ENCODE measurements around the gene CHD2. TPM values are rescaled to one million over a fixed set of nuclear protein-coding genes. Genes with fewer than 3 reads are reported as not detected.

The CHD2 gene
- polyA plus RNA-seq, 4 donors = 29.2 to 75.5 (median 32.2) TPM

DNA sequence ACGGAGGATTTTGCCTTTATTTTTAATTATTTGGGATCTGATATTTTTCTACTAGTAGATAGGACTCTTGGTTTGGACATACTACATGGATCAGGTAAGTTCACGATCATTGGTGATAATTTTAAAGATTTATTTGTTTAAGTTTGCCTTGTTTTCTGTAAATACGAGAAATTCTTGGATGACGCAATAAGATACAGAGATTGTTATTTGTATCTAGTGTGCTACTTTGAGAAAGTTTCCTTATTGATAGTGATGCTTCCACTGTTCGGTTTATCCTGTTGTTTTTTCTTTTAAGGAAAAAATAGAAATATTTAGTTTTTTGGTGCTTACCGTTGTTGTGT, 577 bp downstream of the CHD2 start:
- H3K27me3 ChIP-seq (ENCODE audit: control insufficient read depth in 3 of 3, insufficient read depth in 3 of 3, low read length in 3 of 3) = no peaks in the 10 kb centered on the region
- 0 to 1% (median 0%) methylated on average over 6 of the region's 6 CpGs for WGBS, 3 donors
- H3K4me1 ChIP-seq (ENCODE audit: control insufficient read depth in 3 of 3, insufficient read depth in 2 of 3, low read depth in 1 of 3, low read length in 2 of 3) = peaks cover 0 to 2% (median 0%) of the 10 kb centered on the region in 3 donors
- peaks cover 0 to 2% (median 0%) of the 10 kb centered on the region in 3 donors for H3K36me3 ChIP-seq (ENCODE audit: control insufficient read depth in 3 of 3, insufficient read depth in 2 of 3, low read depth in 1 of 3, low read length in 3 of 3)
- no peak for DNase-seq
- no peaks in the 10 kb centered on the region for H3K9me3 ChIP-seq (ENCODE audit: control insufficient read depth in 2 of 2, insufficient read depth in 1 of 2, low read depth in 1 of 2, low read length in 1 of 2)
- H3K27ac ChIP-seq (ENCODE audit: low read depth in 1 of 3, low read length in 2 of 3) = peak overlapping the region; percentile 84 to 100 (median 99)
- peak overlapping the region; percentile 68 to 77 (median 70) for H3K4me3 ChIP-seq (ENCODE audit: low read depth in 1 of 3, low read length in 3 of 3)
- no peak for FAIRE-seq

DNA sequence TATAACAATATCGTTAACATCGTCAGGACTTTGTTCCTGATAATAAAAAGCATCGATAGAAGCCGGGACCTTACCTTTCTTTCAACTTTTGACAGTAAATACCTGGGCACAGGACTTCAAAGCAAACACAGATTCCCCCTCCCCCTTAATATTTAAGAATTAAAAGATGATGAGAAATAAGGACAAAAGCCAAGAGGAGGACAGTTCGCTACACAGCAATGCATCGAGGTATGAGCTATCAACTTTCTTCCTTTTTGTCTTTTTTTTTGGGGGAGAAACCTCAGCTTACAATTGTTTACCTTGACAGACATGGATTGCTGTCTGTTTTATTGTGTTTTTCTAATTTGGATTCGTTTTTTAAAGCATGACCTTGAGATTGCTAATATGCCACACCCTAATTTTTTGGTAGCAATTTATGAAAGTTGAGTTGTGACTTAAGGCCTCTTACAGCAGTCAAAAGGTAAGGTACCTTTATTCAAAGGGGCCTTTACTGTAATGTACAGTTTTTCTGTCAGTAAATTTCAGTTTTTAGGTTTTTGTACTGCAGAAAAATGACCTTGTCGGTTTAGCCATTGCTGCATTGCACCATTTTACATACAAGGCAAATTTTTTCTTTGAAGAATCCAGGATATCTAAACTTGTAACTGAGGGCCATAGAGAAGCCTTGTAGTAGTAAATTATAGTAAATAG, 1.1 kb downstream of the CHD2 start:
- Histone ChIP-seq H3K4me3 (ENCODE audit: low read depth in 1 of 3, low read length in 3 of 3) (peak overlapping the region; percentile 68 to 77 (median 70)), H3K27ac (ENCODE audit: low read depth in 1 of 3, low read length in 2 of 3) (peak overlapping the region; percentile 81 to 99 (median 84)), H3K36me3 (ENCODE audit: control insufficient read depth in 3 of 3, insufficient read depth in 2 of 3, low read depth in 1 of 3, low read length in 3 of 3) (peaks cover 0 to 2% (median 0%) of the 10 kb centered on the region in 3 donors), H3K27me3 (ENCODE audit: control insufficient read depth in 3 of 3, insufficient read depth in 3 of 3, low read length in 3 of 3) (no peaks in the 10 kb centered on the region), H3K9me3 (ENCODE audit: control insufficient read depth in 2 of 2, insufficient read depth in 1 of 2, low read depth in 1 of 2, low read length in 1 of 2) (no peaks in the 10 kb centered on the region), H3K4me1 (ENCODE audit: control insufficient read depth in 3 of 3, insufficient read depth in 2 of 3, low read depth in 1 of 3, low read length in 2 of 3) (peaks cover 0 to 3% (median 2%) of the 10 kb centered on the region in 3 donors)
- WGBS, 3 donors = 0% methylated on average over 8 of the region's 8 CpGs
- FAIRE-seq (no peak), DNase-seq (peak; percentile 41 to 63)

DNA sequence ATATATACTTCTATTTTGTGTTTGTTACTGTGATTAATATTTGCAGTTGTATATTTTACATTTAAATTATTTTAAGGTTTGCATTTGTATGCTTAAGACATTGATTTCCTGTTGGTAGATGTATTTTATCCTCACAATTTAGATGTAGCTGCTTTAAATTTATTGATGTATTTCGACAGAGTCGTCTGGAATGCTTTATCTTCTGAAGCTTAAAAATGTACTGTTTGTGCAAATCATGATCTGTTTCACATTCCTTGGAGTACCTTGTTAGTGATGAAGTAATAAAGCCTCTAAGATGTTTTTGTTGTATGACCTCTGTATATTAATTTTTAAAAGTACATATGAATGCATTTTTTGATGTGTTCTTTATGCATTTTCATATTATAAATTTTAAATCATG, 1.9 kb downstream of the CHD2 start:
- no peak for FAIRE-seq
- peaks cover 0 to 7% (median 2%) of the 10 kb centered on the region in 3 donors for H3K4me1 ChIP-seq (ENCODE audit: control insufficient read depth in 3 of 3, insufficient read depth in 2 of 3, low read depth in 1 of 3, low read length in 2 of 3)
- WGBS, 3 donors = 0 to 1% (median 0%) methylated on average over 2 of the region's 2 CpGs

DNA sequence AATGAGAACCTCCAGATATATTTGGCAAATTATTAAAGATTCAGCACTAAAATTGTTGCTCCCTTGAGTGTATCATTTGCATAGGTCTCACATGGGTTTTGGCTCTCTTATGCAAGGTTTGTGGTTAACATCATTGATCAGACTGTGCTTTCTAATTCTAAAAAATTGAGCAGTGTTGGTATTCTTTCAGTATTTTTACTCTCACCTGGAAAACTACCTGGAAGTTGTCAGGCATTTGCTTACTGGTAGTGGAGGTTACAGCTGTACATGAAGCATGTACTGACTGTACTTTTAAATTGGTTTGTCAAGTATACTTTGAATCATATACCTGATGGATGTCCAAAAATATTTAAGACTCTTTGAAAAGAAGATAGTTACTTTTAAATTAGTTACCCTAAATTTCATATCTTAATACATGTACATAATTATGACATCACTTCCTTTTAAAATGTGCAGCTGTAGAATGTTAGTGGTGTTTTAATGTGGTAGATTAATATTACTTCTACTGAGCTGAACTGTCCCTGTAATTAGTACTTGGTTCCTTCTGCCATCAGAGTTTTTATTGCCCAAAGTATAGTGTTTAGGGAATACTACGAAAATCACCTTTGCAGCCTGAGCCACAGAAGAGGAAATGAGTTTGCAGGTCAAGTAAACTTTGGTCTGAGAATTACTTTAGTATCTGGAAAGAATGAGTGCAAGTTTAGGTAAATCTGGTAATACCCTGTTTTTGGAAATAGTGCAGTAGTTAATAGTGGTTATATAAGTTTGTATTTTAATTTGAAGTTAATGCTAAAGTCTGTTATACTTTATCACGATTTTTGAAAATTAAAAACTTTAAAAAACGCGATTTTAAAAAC, 2.8 kb downstream of the CHD2 start:
- H3K4me3 ChIP-seq (ENCODE audit: low read depth in 1 of 3, low read length in 3 of 3) = peak overlapping the region in 2 of 3 donors; percentile 45 to 53
- H3K36me3 ChIP-seq (ENCODE audit: control insufficient read depth in 3 of 3, insufficient read depth in 2 of 3, low read depth in 1 of 3, low read length in 3 of 3) = no peaks in the 10 kb centered on the region
- 0 to 1% (median 1%) methylated on average over 4 of the region's 4 CpGs for WGBS, 3 donors
- H3K4me1 ChIP-seq (ENCODE audit: control insufficient read depth in 3 of 3, insufficient read depth in 2 of 3, low read depth in 1 of 3, low read length in 2 of 3) = peaks cover 0 to 17% (median 2%) of the 10 kb centered on the region in 3 donors
- DNase-seq = peak; percentile 62 to 72
- H3K27me3 ChIP-seq (ENCODE audit: control insufficient read depth in 3 of 3, insufficient read depth in 3 of 3, low read length in 3 of 3) = no peaks in the 10 kb centered on the region
- H3K27ac ChIP-seq (ENCODE audit: low read depth in 1 of 3, low read length in 2 of 3) = peak overlapping the region; percentile 88 to 99 (median 99)
- no peaks in the 10 kb centered on the region for H3K9me3 ChIP-seq (ENCODE audit: control insufficient read depth in 2 of 2, insufficient read depth in 1 of 2, low read depth in 1 of 2, low read length in 1 of 2)
- peak; percentile 53 for FAIRE-seq

More for the DNA sequence above, 1.9 kb downstream of the CHD2 start:
- H3K4me3 ChIP-seq (ENCODE audit: low read depth in 1 of 3, low read length in 3 of 3) = peak overlapping the region in 2 of 3 donors; percentile 36 to 77
- H3K27me3 ChIP-seq (ENCODE audit: control insufficient read depth in 3 of 3, insufficient read depth in 3 of 3, low read length in 3 of 3) = no peaks in the 10 kb centered on the region
- DNase-seq = no peak
- no peaks in the 10 kb centered on the region for H3K9me3 ChIP-seq (ENCODE audit: control insufficient read depth in 2 of 2, insufficient read depth in 1 of 2, low read depth in 1 of 2, low read length in 1 of 2)
- H3K36me3 ChIP-seq (ENCODE audit: control insufficient read depth in 3 of 3, insufficient read depth in 2 of 3, low read depth in 1 of 3, low read length in 3 of 3) = peaks cover 0 to 2% (median 0%) of the 10 kb centered on the region in 3 donors
- H3K27ac ChIP-seq (ENCODE audit: low read depth in 1 of 3, low read length in 2 of 3) = peak overlapping the region in 2 of 3 donors; percentile 32 to 99

- FAIRE-seq = no peak
- DNase-seq = no peak
- 0 to 1% (median 0%) methylated on average over 8 of the region's 8 CpGs for WGBS, 3 donors
- Histone ChIP-seq H3K4me3 (ENCODE audit: low read depth in 1 of 3, low read length in 3 of 3) (peak overlapping the region in 2 of 3 donors; percentile 50 to 53), H3K9me3 (ENCODE audit: control insufficient read depth in 2 of 2, insufficient read depth in 1 of 2, low read depth in 1 of 2, low read length in 1 of 2) (no peaks in the 10 kb centered on the region), H3K36me3 (ENCODE audit: control insufficient read depth in 3 of 3, insufficient read depth in 2 of 3, low read depth in 1 of 3, low read length in 3 of 3) (peaks cover 0 to under 1% (median 0%) of the 10 kb centered on the region in 3 donors), H3K27me3 (ENCODE audit: control insufficient read depth in 3 of 3, insufficient read depth in 3 of 3, low read length in 3 of 3) (no peaks in the 10 kb centered on the region), H3K27ac (ENCODE audit: low read depth in 1 of 3, low read length in 2 of 3) (peak overlapping the region; percentile 98 to 99 (median 99)), H3K4me1 (ENCODE audit: control insufficient read depth in 3 of 3, insufficient read depth in 2 of 3, low read depth in 1 of 3, low read length in 2 of 3) (peaks cover 1 to 23% (median 5%) of the 10 kb centered on the region in 3 donors)
These were observed 3.5 kb downstream of the CHD2 start for GRCh38 chr15:92903631-92903965.

- no peaks in the 10 kb centered on the region for H3K27me3 ChIP-seq (ENCODE audit: control insufficient read depth in 3 of 3, insufficient read depth in 3 of 3, low read length in 3 of 3)
- peak overlapping the region; percentile 98 to 99 (median 99) for H3K27ac ChIP-seq (ENCODE audit: low read depth in 1 of 3, low read length in 2 of 3)
- peaks cover 0 to 4% (median 0%) of the 10 kb centered on the region in 3 donors for H3K36me3 ChIP-seq (ENCODE audit: control insufficient read depth in 3 of 3, insufficient read depth in 2 of 3, low read depth in 1 of 3, low read length in 3 of 3)
- FAIRE-seq = no peak
- DNase-seq = peak; percentile 98 to 100
- peak overlapping the region; percentile 2 to 59 (median 50) for H3K4me3 ChIP-seq (ENCODE audit: low read depth in 1 of 3, low read length in 3 of 3)
- no peaks in the 10 kb centered on the region for H3K9me3 ChIP-seq (ENCODE audit: control insufficient read depth in 2 of 2, insufficient read depth in 1 of 2, low read depth in 1 of 2, low read length in 1 of 2)
- 0 to 1% (median 0%) methylated on average over 44 to 47 of the region's 47 CpGs for WGBS, 3 donors
- peaks cover 4 to 29% (median 7%) of the 10 kb centered on the region in 3 donors for H3K4me1 ChIP-seq (ENCODE audit: control insufficient read depth in 3 of 3, insufficient read depth in 2 of 3, low read depth in 1 of 3, low read length in 2 of 3)
These were observed 4.0 kb downstream of the CHD2 start for GRCh38 chr15:92903966-92904721.

DNA sequence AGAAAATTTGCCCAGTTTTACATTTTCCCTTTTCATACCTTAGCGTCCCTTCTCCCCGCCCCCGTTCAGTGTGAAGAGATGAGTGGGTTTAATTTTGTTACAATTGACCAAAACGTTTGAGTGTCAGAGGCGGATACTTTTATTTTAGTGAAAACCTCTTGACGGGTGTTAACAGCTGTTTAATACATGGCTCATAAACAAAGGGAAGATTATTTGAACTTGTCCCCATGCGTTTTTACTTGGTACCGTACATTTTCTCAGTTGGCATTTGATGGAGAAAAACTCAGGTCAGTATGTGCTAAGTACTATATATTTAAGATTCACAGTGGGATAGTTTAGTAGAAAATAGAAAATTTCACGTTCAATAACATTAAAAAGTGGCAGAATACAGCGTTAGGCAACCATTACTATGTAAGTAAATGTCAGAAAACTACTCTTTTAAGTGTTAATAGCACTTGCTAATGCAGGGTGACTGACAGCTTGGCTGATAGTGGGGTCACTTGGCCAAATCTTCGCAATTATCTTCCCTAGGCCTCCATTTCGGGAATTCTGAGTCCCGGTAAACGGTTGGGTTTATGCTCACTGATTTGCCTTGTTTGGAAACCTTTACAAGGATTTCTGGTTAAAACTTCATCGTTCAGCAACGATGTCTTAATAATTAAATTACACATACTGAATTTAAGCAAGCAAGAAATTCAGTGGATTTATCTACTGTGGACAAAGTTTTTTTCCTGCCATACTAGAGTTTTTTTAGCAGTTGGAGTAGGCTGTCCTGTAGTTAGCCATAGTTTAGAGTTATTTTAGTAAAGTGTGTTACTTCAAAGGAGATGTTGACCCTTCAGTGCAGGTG, 4.8 kb downstream of the CHD2 start:
- Histone ChIP-seq H3K9me3 (ENCODE audit: control insufficient read depth in 2 of 2, insufficient read depth in 1 of 2, low read depth in 1 of 2, low read length in 1 of 2) (no peaks in the 10 kb centered on the region), H3K27me3 (ENCODE audit: control insufficient read depth in 3 of 3, insufficient read depth in 3 of 3, low read length in 3 of 3) (no peaks in the 10 kb centered on the region), H3K27ac (ENCODE audit: low read depth in 1 of 3, low read length in 2 of 3) (peak overlapping the region; percentile 79 to 98 (median 89)), H3K36me3 (ENCODE audit: control insufficient read depth in 3 of 3, insufficient read depth in 2 of 3, low read depth in 1 of 3, low read length in 3 of 3) (peaks cover 0 to 9% (median 0%) of the 10 kb centered on the region in 3 donors), H3K4me3 (ENCODE audit: low read depth in 1 of 3, low read length in 3 of 3) (peak overlapping the region; percentile 2 to 59 (median 49)), H3K4me1 (ENCODE audit: control insufficient read depth in 3 of 3, insufficient read depth in 2 of 3, low read depth in 1 of 3, low read length in 2 of 3) (peaks cover 4 to 34% (median 11%) of the 10 kb centered on the region in 3 donors)
- FAIRE-seq (no peak), DNase-seq (peak in 1 of 2 donors; percentile 55)
- WGBS, 3 donors = 2 to 9% (median 6%) methylated on average over 16 of the region's 16 CpGs
